Mucosa of rectum (tissue), 2 donors: Measurements from ENCODE around the gene TFPT.

Experiments
- H3K27ac ChIP-seq, 2 donors: one replicate each; pipeline ENCODE4 v1.7.0; 2013; ENCODE audit warnings: inconsistent platforms in 2 of 2, low read depth in 2 of 2, low read length in 2 of 2
- H3K27me3 ChIP-seq, 2 donors: one replicate each; pipeline ENCODE4 v1.7.0; 2013; ENCODE audit warnings: low read length in 2 of 2; ENCODE audit not compliant: control insufficient read depth in 2 of 2, insufficient read depth in 2 of 2
- H3K36me3 ChIP-seq, 2 donors: one replicate each; pipeline ENCODE4 v1.7.0; 2013; ENCODE audit warnings: low read length in 2 of 2; ENCODE audit not compliant: control insufficient read depth in 2 of 2, insufficient read depth in 2 of 2
- H3K4me1 ChIP-seq, 2 donors: one replicate each; pipeline ENCODE4 v1.7.0; 2013; ENCODE audit warnings: low read length in 2 of 2, mild to moderate bottlenecking in 1 of 2; ENCODE audit not compliant: control insufficient read depth in 2 of 2, insufficient read depth in 2 of 2
- H3K4me3 ChIP-seq, 2 donors: one replicate each; pipeline ENCODE4 v1.7.0; 2013; ENCODE audit warnings: low read length in 2 of 2
- H3K9ac ChIP-seq, 2 donors: one replicate each; pipeline ENCODE4 v1.7.0; 2013; ENCODE audit warnings: low read length in 2 of 2, low read depth in 1 of 2, mild to moderate bottlenecking in 1 of 2
- H3K9me3 ChIP-seq, 2 donors: one replicate each; pipeline ENCODE4 v1.7.0; 2013; ENCODE audit warnings: low read length in 2 of 2; ENCODE audit not compliant: control insufficient read depth in 2 of 2
- donor health status: healthy.
- donor health status: Normal muscosa, but diverticular disease.

The TFPT gene

GRCh38 chr19:54136864-54137698, 21.6 kb upstream of the TFPT start:
- Histone ChIP-seq H3K4me3 (peak overlapping the region; percentile 77 to 88), H3K27me3 (no peaks in the 10 kb centered on the region), H3K27ac (peak overlapping the region; percentile 11 to 85), H3K4me1 (peaks cover 23% of the 10 kb centered on the region in 2 donors), H3K36me3 (peaks cover 6 to 10% of the 10 kb centered on the region in 2 donors), H3K9ac (peak overlapping the region; percentile 72 to 83), H3K9me3 (no peaks in the 10 kb centered on the region)

GRCh38 chr19:54136086-54136863, 20.8 kb upstream of the TFPT start:
- peaks cover 23% of the 10 kb centered on the region in 2 donors for H3K4me1 ChIP-seq
- peaks cover 0 to 14% of the 10 kb centered on the region in 2 donors for H3K36me3 ChIP-seq
- H3K9ac ChIP-seq, result peak overlapping the region; percentile 67 to 72
- H3K9me3 ChIP-seq, result no peaks in the 10 kb centered on the region
- peak overlapping the region; percentile 11 to 62 for H3K27ac ChIP-seq
- peak overlapping the region; percentile 76 to 88 for H3K4me3 ChIP-seq
- no peaks in the 10 kb centered on the region for H3K27me3 ChIP-seq

- peaks cover 13 to 19% of the 10 kb centered on the region in 2 donors for H3K36me3 ChIP-seq
- peaks cover 17 to 20% of the 10 kb centered on the region in 2 donors for H3K4me1 ChIP-seq
- no peak overlapping the region for H3K27ac ChIP-seq
- H3K9me3 ChIP-seq, result no peaks in the 10 kb centered on the region
- H3K9ac ChIP-seq, result no peak overlapping the region
- H3K27me3 ChIP-seq, result no peaks in the 10 kb centered on the region
- H3K4me3 ChIP-seq, result no peak overlapping the region
Observed at GRCh38 chr19:54133957-54134590, 18.6 kb upstream of the TFPT start.

DNA sequence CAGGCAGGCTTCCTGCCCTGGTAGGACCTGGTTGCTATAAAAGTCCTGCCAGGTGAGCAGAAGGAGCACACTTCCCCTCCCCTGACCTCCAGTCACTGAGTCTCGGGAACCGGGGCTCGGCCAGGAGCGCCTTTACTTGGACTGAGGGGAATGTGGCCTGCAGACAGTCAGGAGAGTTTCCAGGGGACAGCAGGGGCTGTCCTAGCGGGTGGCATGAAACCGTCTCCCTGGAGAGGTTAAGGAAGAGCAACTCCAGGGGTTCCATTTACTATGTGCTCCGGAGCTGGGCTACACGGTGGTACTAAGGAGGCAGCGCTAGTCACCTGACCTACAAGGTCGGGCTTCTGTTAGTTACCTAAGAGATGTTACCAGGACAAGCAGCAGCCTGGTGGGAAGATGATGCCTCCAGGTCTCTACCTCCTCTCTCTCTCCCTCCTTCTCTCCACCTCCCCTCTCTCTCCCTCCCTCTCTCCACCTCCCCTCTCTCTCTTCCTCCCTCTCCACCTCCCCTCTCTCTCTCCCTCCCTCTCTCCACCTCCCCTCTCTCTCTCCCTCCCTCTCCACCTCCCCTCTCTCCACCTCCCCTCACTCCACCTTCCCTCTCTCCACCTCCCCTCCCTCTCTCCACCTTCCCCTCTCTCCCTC, 18.0 kb upstream of the TFPT start:
- peaks cover 11 to 13% of the 10 kb centered on the region in 2 donors for H3K4me1 ChIP-seq
- H3K9me3 ChIP-seq, result no peaks in the 10 kb centered on the region
- no peaks in the 10 kb centered on the region for H3K27me3 ChIP-seq
- no peak overlapping the region for H3K27ac ChIP-seq
- H3K4me3 ChIP-seq, result no peak overlapping the region
- H3K9ac ChIP-seq, result no peak overlapping the region
- H3K36me3 ChIP-seq, result peaks cover 19 to 21% of the 10 kb centered on the region in 2 donors

DNA sequence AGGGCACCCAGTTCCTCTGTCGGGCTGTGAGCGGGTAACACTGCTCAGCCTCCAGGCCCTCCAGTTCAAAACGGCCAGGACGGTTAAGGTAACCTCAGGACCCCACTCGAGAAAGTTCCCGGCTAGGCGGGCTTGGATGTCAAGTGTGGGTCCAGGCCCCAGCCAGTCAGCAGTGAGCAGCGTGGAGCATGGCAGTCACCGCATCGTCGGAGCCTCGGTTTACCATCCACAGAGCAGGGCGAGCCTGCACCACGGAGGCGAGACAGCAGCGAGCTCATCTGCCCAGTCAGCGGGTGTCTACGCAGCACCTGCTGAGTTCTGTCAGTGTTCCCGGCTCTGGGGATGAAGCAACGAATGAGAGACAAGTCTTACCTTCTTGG, 14.2 kb upstream of the TFPT start:
- Histone ChIP-seq H3K36me3 (peaks cover 37 to 43% of the 10 kb centered on the region in 2 donors), H3K27me3 (no peaks in the 10 kb centered on the region), H3K9me3 (no peaks in the 10 kb centered on the region), H3K9ac (no peak overlapping the region), H3K4me1 (no peaks in the 10 kb centered on the region), H3K27ac (no peak overlapping the region), H3K4me3 (no peak overlapping the region)

DNA sequence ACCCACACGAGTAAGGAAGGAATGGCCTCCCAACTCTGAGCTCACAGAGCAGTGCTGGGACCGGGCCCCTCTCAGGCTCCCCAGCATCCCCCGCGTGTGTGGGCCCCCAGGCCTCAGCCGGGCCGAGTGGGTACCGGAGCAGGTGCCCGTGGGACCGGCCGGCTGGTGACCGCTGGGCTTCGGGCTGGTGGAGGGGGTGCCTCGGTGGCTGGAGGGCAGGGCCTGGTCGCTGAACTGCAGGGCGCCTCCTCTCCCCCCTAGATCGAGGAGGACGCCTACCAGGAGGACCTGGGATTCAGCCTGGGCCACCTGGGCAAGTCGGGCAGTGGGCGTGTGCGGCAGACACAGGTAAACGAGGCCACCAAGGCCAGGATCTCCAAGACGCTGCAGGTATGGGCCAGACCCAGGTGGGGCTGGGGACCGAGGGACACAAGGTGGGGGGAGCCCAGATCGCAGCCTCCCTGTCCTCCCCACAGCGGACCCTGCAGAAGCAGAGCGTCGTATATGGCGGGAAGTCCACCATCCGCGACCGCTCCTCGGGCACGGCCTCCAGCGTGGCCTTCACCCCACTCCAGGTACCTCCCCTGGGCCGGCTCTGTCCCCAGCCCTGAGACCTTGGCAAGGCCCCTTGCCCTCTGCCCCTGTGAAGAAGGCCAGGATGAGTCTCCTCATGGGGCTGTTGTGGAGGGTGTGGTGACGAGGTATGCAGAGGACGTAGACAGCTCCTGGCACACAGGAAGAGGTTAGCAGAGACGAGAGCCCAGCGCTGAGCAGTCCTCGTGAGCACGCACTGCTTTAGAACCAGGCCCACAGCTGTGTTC, 13.5 kb upstream of the TFPT start:
- Histone ChIP-seq H3K4me3 (no peak overlapping the region), H3K27ac (no peak overlapping the region), H3K27me3 (no peaks in the 10 kb centered on the region), H3K9ac (no peak overlapping the region), H3K4me1 (no peaks in the 10 kb centered on the region), H3K36me3 (peaks cover 39 to 48% of the 10 kb centered on the region in 2 donors), H3K9me3 (no peaks in the 10 kb centered on the region)

DNA sequence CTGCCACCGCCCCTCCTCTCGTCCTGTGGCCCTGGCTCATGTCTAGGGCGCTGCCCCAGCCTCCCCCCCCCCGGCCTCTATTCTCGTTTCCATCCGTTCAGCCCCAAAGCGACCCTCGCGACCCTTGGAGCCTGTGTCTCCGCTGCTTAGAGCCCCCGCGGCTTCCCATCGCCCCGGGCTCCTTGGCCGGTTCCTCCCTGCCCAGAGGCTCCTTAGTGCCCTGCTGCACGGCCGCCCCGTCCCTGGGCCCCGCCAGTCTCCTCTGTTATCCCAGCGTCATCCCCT, 12.9 kb upstream of the TFPT start:
- H3K4me3 ChIP-seq, result no peak overlapping the region

DNA sequence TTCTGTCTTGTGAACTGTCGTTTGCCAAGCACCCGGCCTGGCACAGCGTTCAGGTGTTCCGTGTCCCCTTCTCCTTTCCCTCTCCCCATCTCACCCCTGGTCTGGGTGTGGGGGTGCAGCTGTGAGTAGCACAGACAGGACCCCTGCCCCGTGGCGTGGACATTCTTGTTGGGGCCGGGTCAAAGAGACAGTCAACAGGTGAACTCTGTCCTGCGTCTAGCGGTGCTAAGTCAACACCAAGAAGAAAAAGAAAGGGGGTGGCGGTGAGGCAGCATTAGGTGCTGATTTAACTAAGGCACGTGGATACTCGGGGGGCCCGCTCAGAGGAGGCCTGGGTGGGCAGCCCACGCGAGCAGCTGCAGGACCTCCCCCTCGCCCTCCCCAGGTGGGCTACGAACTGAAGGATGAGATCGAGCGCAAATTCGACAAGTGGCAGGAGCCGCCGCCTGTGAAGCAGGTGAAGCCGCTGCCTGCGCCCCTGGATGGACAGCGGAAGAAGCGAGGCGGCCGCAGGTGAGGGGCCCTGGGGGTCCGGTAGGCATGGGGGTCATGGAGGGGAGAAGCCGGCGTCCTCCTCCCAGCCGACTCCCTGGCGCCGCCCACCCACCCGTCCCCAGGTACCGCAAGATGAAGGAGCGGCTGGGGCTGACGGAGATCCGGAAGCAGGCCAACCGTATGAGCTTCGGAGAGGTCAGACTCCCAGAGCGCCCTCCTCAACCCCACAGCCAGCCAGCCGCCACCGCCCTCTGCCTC, 12.4 kb upstream of the TFPT start:
- Histone ChIP-seq H3K9me3 (no peaks in the 10 kb centered on the region), H3K9ac (no peak overlapping the region), H3K4me1 (no peaks in the 10 kb centered on the region), H3K27me3 (no peaks in the 10 kb centered on the region), H3K27ac (no peak overlapping the region), H3K36me3 (peaks cover 50 to 58% of the 10 kb centered on the region in 2 donors), H3K4me3 (no peak overlapping the region)

More for the DNA sequence above, 12.9 kb upstream of the TFPT start:
- H3K27ac ChIP-seq, result no peak overlapping the region
- no peak overlapping the region for H3K9ac ChIP-seq
- no peaks in the 10 kb centered on the region for H3K9me3 ChIP-seq
- peaks cover 45 to 54% of the 10 kb centered on the region in 2 donors for H3K36me3 ChIP-seq
- no peaks in the 10 kb centered on the region for H3K27me3 ChIP-seq
- no peaks in the 10 kb centered on the region for H3K4me1 ChIP-seq

- no peak overlapping the region for H3K9ac ChIP-seq
- H3K9me3 ChIP-seq, result no peaks in the 10 kb centered on the region
- no peaks in the 10 kb centered on the region for H3K4me1 ChIP-seq
- H3K27me3 ChIP-seq, result no peaks in the 10 kb centered on the region
- peaks cover 51 to 67% of the 10 kb centered on the region in 2 donors for H3K36me3 ChIP-seq
- H3K27ac ChIP-seq, result no peak overlapping the region
- H3K4me3 ChIP-seq, result no peak overlapping the region
Observed at GRCh38 chr19:54125713-54126112, 10.3 kb upstream of the TFPT start.
